Tibial nerve (tissue), 4 donors: ENCODE data around the gene PHEX. TPM values are rescaled to one million over a fixed set of nuclear protein-coding genes. Genes with fewer than 3 reads are reported as not detected.
"Not testable (repeated sequence)": the region's sequence is repeated elsewhere in the genome, so short reads cannot be mapped to it uniquely, and the experiment has no call there.

Experiments
- DNase-seq, 2 donors: peaks; one replicate each; pipeline ENCODE4 v3.0.0-alpha.2; 2019; ENCODE audit warnings: low spot score in 2 of 2
- H3K27ac ChIP-seq, 4 donors: fragments of 200-600 bp; sonication (generic) in 3 of 4; one replicate each; pipeline ENCODE4 v1.5.1; 2017 to 2019; ENCODE audit warnings: mild to moderate bottlenecking in 1 of 4
- H3K27me3 ChIP-seq, 2 donors: fragments of 200-600 bp; sonication (generic) in 1 of 2; one replicate each; pipeline versions ENCODE4 v1.5.1 to v1.6.0; 2017 to 2019
- H3K36me3 ChIP-seq, 3 donors: fragments of 200-600 bp; sonication (generic); one replicate each; pipeline ENCODE4 v1.5.1; 2018 to 2019
- H3K4me1 ChIP-seq, 4 donors: fragments of 200-600 bp; sonication (generic) in 3 of 4; one replicate each; pipeline ENCODE4 v1.5.1; 2017 to 2019
- H3K4me3 ChIP-seq, 4 donors: fragments of 200-600 bp; sonication (generic) in 3 of 4; one replicate each; pipeline ENCODE4 v1.5.1; 2017 to 2019; ENCODE audit warnings: mild to moderate bottlenecking in 1 of 4, moderate library complexity in 1 of 4
- H3K9me3 ChIP-seq, 4 donors: fragments of 200-600 bp; sonication (generic) in 3 of 4; one replicate each; pipeline ENCODE4 v1.5.1; 2017 to 2019
- CTCF ChIP-seq, 5 experiments: fragments of 200-600 bp in 3 of 5; fragments of 450-650 bp in 2 of 5; sonication (generic) in 3 of 5; IDR thresholded peaks; one replicate each; pipeline ENCODE4 v1.5.1; 2016 to 2019; ENCODE audit warnings: antibody characterized with exemption in 5 of 5, mild to moderate bottlenecking in 3 of 5, moderate library complexity in 2 of 5
- EP300 ChIP-seq, 2 donors: sonication (generic); formaldehyde crosslinking; IDR thresholded peaks; one replicate each; pipeline ENCODE4 v1.6.1; 2017; ENCODE audit warnings: antibody characterized with exemption in 2 of 2, mild to moderate bottlenecking in 1 of 2
- POLR2A ChIP-seq, 2 donors: fragments of 450-650 bp; IDR thresholded peaks; one replicate each; pipeline ENCODE4 v1.6.1; 2017; ENCODE audit warnings: antibody characterized with exemption in 2 of 2, mild to moderate bottlenecking in 2 of 2, moderate library complexity in 2 of 2
- WGBS, 2 donors: methylation state at CpG; one replicate each; pipeline ENCODE4 v1.1.5; 2018; 5-methylcytosine and 5-hydroxymethylcytosine counted together
- total RNA-seq, 4 donors: library from RNA; depleted of rRNA; stranded (reverse); fragments of >200 nt; gene quantifications; one replicate each; pipeline ENCODE4 v1.1.0, GENCODE V29; 2016

The PHEX gene
- total RNA-seq, 4 donors from 2014 or later, result under 0.01 TPM; not detected in 2

GRCh38 chrX:22276781-22277180 is 244.7 kb downstream of the PHEX start:
- no peaks in the 10 kb centered on the region for H3K9me3 ChIP-seq
- no peaks in the 10 kb centered on the region for H3K36me3 ChIP-seq
- H3K27ac ChIP-seq, result no peak overlapping the region
- no peak overlapping the region for H3K4me3 ChIP-seq
- 84 to 97% methylated on average over 6 of the region's 6 CpGs for WGBS, 2 donors
- DNase-seq, result no peak
- no peaks in the 10 kb centered on the region for H3K27me3 ChIP-seq
- H3K4me1 ChIP-seq, result no peaks in the 10 kb centered on the region
- TF ChIP-seq CTCF (IDR thresholded peaks at IDR 0.05) (no peak), EP300 (IDR thresholded peaks at IDR 0.05) (no peak), POLR2A (IDR thresholded peaks at IDR 0.05) (no peak)

- H3K27ac ChIP-seq, result no peak overlapping the region
- no peak for DNase-seq
- no peaks in the 10 kb centered on the region for H3K9me3 ChIP-seq
- H3K4me3 ChIP-seq, result no peak overlapping the region
- H3K36me3 ChIP-seq, result no peaks in the 10 kb centered on the region
- WGBS, 2 donors, result 45 to 54% methylated on average over 3 of the region's 3 CpGs
- TF ChIP-seq CTCF (IDR thresholded peaks at IDR 0.05), result no peak
- TF ChIP-seq EP300 (IDR thresholded peaks at IDR 0.05), result no peak
- TF ChIP-seq POLR2A (IDR thresholded peaks at IDR 0.05), result no peak
- no peaks in the 10 kb centered on the region for H3K27me3 ChIP-seq
- H3K4me1 ChIP-seq, result no peaks in the 10 kb centered on the region
Observed at GRCh38 chrX:22278375-22278774, 246.2 kb downstream of the PHEX start.

- H3K36me3 ChIP-seq, H3K4me1 ChIP-seq, H3K27me3 ChIP-seq, H3K4me3 ChIP-seq, H3K9me3 ChIP-seq, H3K27ac ChIP-seq, DNase-seq: not testable (repeated sequence)
- WGBS, 2 donors, result 82% methylated on average over 3 of the region's 3 CpGs; no CpG with 5 or more reads in 1 of the 2 donors
Observed at GRCh38 chrX:22289209-22289608, 257.1 kb downstream of the PHEX start.

GRCh38 chrX:22296871-22297270 is 264.7 kb downstream of the PHEX start:
- WGBS, 2 donors, result 72 to 79% methylated on average over 2 of the region's 2 CpGs
- peaks cover 0 to 8% (median 0%) of the 10 kb centered on the region in 4 donors for H3K4me1 ChIP-seq
- no peak for TF ChIP-seq POLR2A (IDR thresholded peaks at IDR 0.05)
- no peak for TF ChIP-seq CTCF (IDR thresholded peaks at IDR 0.05)
- no peak for TF ChIP-seq EP300 (IDR thresholded peaks at IDR 0.05)
- H3K36me3 ChIP-seq, result no peaks in the 10 kb centered on the region
- no peak overlapping the region for H3K27ac ChIP-seq
- H3K27me3 ChIP-seq, result no peaks in the 10 kb centered on the region
- no peaks in the 10 kb centered on the region for H3K9me3 ChIP-seq
- no peak for DNase-seq
- H3K4me3 ChIP-seq, result no peak overlapping the region

GRCh38 chrX:22300130-22300529 is 268.0 kb downstream of the PHEX start:
- Histone ChIP-seq H3K36me3 (no peaks in the 10 kb centered on the region), H3K4me3 (no peak overlapping the region), H3K9me3 (no peaks in the 10 kb centered on the region), H3K27me3 (no peaks in the 10 kb centered on the region), H3K27ac (no peak overlapping the region), H3K4me1 (peaks cover 0 to 8% (median 0%) of the 10 kb centered on the region in 4 donors)
- TF ChIP-seq EP300 (IDR thresholded peaks at IDR 0.05) (no peak), POLR2A (IDR thresholded peaks at IDR 0.05) (no peak), CTCF (IDR thresholded peaks at IDR 0.05) (no peak)
- DNase-seq, result no peak
- WGBS, 2 donors, result 3 to 20% methylated on average over 2 of the region's 2 CpGs

Other genes starting within 250 kb of the PHEX start
- 10 to 100 TPM in 3 of 4 donors, 1 to 10 TPM in 1; 9.0 to 16.2 (median 12.4) TPM for gene MBTPS2, start 192.7 kb upstream of the PHEX start, total RNA-seq
- 1 to 10 TPM; 2.4 to 6.9 (median 3.6) TPM for gene YY2, start 176.3 kb upstream of the PHEX start, total RNA-seq
- gene SMS, start 91.6 kb upstream of the PHEX start, total RNA-seq, result 10 to 100 TPM; 19.9 to 36.7 (median 24.7) TPM
- gene CBLL2, start 240.6 kb downstream of the PHEX start, total RNA-seq, result not detected